Tibial artery (tissue), 4 donors: ENCODE results near the gene PPA1.
"Not testable (repeated sequence)": the region's sequence is repeated elsewhere in the genome, so short reads cannot be mapped to it uniquely, and the experiment has no call there.

Experiments used
- DNase-seq, 2 donors: peaks; one replicate each; pipeline ENCODE4 v3.0.0-alpha.2; 2019
- H3K27ac ChIP-seq, 2 donors: fragments of 200-600 bp; sonication (generic) in 1 of 2; 1 replicate in 1 of 2; 2 replicates in 1 of 2; pipeline ENCODE4 v1.5.1; 2018 to 2019; ENCODE audit warnings: mild to moderate bottlenecking in 1 of 2
- H3K27me3 ChIP-seq, 2 donors: fragments of 200-600 bp; sonication (generic) in 1 of 2; one replicate each; pipeline versions ENCODE4 v1.5.1 to v1.6.0; 2016 to 2019
- H3K36me3 ChIP-seq, 3 donors: fragments of 200-600 bp; sonication (generic) in 2 of 3; one replicate each; pipeline ENCODE4 v1.5.1; 2016 to 2019; ENCODE audit warnings: mild to moderate bottlenecking in 2 of 3
- H3K4me1 ChIP-seq, 4 donors: fragments of 200-600 bp; sonication (generic) in 2 of 4; 1 replicate in 3 of 4; 2 replicates in 1 of 4; pipeline ENCODE4 v1.5.1; 2016 to 2019
- H3K4me3 ChIP-seq, 2 donors: fragments of 200-600 bp; sonication (generic) in 1 of 2; 1 replicate in 1 of 2; 2 replicates in 1 of 2; pipeline ENCODE4 v1.5.1; 2018 to 2019; ENCODE audit warnings: mild to moderate bottlenecking in 2 of 2
- H3K9me3 ChIP-seq, 3 donors: fragments of 200-600 bp; sonication (generic) in 1 of 3; one replicate each; pipeline ENCODE4 v1.5.1; 2016 to 2019
- intact Hi-C: fragments of 100-400 bp; cut with DNase I; formaldehyde crosslinking; loops from one replicate; pipeline ENCODE4 v1.15.0; 2023; ENCODE audit warnings: low total_unique reads
- TF ChIP-seq, protein P1 (sequence below), 2 experiments: fragments of 200-600 bp in 1 of 2; fragments of 450-650 bp in 1 of 2; IDR thresholded peaks; one replicate each; pipeline ENCODE4 v1.5.1; 2017 to 2019; ENCODE audit warnings: antibody characterized with exemption in 2 of 2, mild to moderate bottlenecking in 1 of 2, moderate library complexity in 1 of 2

The PPA1 gene

DNA sequence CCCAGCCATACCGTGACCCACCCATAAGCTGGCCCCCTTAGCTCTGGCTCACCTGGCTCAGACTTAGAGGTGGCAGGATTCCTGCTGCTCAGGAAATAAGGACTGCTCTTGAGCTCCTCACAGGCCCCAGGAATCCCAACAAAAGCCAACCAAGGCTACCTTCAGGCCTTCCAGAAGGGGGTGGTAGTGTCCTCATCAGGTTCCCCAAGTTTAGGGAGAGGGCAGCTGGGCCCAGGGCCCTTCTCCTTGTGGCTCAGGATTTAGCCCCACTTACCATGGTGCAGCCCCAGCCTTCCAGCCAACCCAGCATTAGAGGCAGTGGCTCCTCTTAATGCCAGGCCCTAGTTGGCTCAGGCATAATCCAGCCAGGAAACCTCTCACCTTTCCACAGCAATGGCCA lies 27.0 kb upstream of the PPA1 start:
- intact Hi-C loops: no loop called here
- H3K4me3 ChIP-seq: no peak overlapping the region
- peaks cover 0 to 29% of the 10 kb centered on the region in 2 donors for H3K27me3 ChIP-seq
- DNase-seq: no peak
- H3K9me3 ChIP-seq: no peaks in the 10 kb centered on the region
- H3K27ac ChIP-seq: no peak overlapping the region
- no peaks in the 10 kb centered on the region for H3K36me3 ChIP-seq
- H3K4me1 ChIP-seq: peaks cover 0 to 6% (median 2%) of the 10 kb centered on the region in 4 donors
- TF ChIP-seq, protein P1, sequence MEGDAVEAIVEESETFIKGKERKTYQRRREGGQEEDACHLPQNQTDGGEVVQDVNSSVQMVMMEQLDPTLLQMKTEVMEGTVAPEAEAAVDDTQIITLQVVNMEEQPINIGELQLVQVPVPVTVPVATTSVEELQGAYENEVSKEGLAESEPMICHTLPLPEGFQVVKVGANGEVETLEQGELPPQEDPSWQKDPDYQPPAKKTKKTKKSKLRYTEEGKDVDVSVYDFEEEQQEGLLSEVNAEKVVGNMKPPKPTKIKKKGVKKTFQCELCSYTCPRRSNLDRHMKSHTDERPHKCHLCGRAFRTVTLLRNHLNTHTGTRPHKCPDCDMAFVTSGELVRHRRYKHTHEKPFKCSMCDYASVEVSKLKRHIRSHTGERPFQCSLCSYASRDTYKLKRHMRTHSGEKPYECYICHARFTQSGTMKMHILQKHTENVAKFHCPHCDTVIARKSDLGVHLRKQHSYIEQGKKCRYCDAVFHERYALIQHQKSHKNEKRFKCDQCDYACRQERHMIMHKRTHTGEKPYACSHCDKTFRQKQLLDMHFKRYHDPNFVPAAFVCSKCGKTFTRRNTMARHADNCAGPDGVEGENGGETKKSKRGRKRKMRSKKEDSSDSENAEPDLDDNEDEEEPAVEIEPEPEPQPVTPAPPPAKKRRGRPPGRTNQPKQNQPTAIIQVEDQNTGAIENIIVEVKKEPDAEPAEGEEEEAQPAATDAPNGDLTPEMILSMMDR (IDR thresholded peaks at IDR 0.05): no peak

- intact Hi-C loops: no loop called here
- peaks cover 0 to 8% (median 3%) of the 10 kb centered on the region in 4 donors for H3K4me1 ChIP-seq
- no peak overlapping the region for H3K27ac ChIP-seq
- no peaks in the 10 kb centered on the region for H3K36me3 ChIP-seq
- TF ChIP-seq, protein P1 (IDR thresholded peaks at IDR 0.05): no peak
- no peaks in the 10 kb centered on the region for H3K9me3 ChIP-seq
- no peak overlapping the region for H3K4me3 ChIP-seq
- peaks cover 0 to 50% of the 10 kb centered on the region in 2 donors for H3K27me3 ChIP-seq
- DNase-seq: no peak
Measured at GRCh38 chr10:70258216-70258615, 25.0 kb upstream of the PPA1 start.

DNA sequence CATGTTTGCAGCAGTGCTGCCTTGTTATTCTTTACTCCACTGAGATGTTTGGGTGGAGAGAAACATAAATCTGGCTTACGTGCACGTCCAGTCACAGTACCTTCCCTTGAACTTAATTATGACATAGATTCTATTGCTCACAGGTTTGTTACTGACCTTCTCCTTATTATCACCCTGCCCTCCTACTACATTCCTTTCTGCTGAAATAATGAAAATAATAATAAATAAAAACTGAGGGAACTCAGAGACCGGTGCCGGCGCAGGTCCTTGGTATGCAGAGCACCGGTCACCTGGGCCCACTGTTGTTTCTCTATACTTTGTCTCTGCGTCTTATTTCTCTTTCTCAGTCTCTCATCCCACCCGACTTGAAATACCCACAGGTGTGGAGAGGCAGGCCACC lies 24.6 kb upstream of the PPA1 start:
- H3K4me1 ChIP-seq, H3K4me3 ChIP-seq, H3K36me3 ChIP-seq, H3K27ac ChIP-seq, intact Hi-C loops, DNase-seq, H3K9me3 ChIP-seq: not testable (repeated sequence)
- peaks cover 0 to 52% of the 10 kb centered on the region in 2 donors for H3K27me3 ChIP-seq

DNA sequence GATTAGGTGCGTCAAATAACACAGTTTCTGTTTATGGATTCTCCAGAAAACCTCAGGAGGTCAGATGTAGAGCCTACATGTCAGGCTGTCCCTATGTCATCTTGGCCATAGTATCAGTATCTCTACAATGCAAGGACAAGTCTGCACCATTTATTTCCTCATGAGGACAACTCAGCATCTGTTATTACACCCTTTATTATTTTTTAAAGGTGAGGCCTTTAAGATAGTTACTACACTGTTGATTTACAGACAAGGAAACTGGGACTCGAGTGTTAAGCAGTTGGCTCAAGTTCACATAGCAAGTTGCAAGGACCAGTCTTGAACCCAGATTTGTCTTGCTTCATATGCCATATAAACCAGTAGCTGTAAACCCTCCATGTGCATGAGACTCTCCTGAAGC lies 23.2 kb upstream of the PPA1 start:
- Histone ChIP-seq H3K9me3 (no peaks in the 10 kb centered on the region), H3K4me1 (peaks cover 0 to 8% (median 3%) of the 10 kb centered on the region in 4 donors), H3K27ac (no peak overlapping the region), H3K27me3 (peaks cover 0 to 56% of the 10 kb centered on the region in 2 donors), H3K4me3 (no peak overlapping the region), H3K36me3 (no peaks in the 10 kb centered on the region)
- intact Hi-C loops: no loop called here
- TF ChIP-seq, protein P1 (IDR thresholded peaks at IDR 0.05): no peak
- DNase-seq: no peak

DNA sequence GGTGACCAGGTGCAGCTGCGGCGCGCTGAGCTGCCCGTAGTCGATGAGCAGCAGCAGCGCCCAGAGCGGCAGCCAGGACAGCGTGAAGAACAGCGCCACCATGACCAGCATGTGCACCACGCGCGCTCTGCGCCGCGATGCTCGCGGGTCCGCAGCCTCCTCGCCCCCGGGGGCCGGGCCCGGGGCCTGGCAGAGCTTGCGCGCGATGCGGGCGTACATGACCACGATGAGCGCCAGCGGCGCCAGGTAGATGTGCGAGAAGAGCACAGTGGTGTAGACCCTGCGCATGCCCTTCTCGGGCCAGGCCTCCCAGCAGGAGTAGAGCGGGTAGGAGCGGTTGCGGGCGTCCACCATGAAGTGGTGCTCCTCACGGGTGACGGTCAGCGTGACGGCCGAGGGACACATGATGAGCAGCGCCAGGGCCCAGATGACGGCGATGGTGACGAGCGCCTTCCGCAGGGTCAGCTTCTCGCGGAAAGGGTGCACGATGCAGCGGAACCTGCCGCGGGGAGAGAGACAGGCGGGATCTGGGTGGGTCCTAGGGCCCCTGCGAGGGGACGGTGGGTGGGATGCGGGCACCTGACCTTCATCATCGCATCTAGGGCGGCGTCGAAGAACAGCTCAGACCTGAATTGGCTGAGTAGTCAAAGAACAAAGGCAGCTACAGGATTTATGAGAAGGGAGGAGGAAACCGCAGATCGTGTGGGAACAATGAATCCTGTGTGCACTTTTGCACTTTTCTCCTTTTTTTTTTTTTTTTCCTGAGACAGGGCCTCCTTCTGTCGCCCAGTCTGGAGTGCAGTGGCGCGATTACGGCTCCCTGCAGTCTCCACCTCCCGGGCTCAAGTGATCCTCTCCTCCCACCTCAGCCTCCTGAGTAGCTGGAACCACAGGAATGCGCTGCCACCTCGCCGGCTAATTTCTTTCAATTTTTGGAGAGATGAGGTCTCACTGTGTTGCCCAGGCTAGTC lies 22.4 kb upstream of the PPA1 start:
- peaks cover 0 to 8% (median 3%) of the 10 kb centered on the region in 4 donors for H3K4me1 ChIP-seq
- TF ChIP-seq, protein P1 (IDR thresholded peaks at IDR 0.05): no peak
- H3K36me3 ChIP-seq: no peaks in the 10 kb centered on the region
- no peaks in the 10 kb centered on the region for H3K9me3 ChIP-seq
- peaks cover 0 to 50% of the 10 kb centered on the region in 2 donors for H3K27me3 ChIP-seq
- no peak overlapping the region for H3K27ac ChIP-seq
- no peak overlapping the region for H3K4me3 ChIP-seq
- no peak for DNase-seq
- intact Hi-C loops: no loop called here

DNA sequence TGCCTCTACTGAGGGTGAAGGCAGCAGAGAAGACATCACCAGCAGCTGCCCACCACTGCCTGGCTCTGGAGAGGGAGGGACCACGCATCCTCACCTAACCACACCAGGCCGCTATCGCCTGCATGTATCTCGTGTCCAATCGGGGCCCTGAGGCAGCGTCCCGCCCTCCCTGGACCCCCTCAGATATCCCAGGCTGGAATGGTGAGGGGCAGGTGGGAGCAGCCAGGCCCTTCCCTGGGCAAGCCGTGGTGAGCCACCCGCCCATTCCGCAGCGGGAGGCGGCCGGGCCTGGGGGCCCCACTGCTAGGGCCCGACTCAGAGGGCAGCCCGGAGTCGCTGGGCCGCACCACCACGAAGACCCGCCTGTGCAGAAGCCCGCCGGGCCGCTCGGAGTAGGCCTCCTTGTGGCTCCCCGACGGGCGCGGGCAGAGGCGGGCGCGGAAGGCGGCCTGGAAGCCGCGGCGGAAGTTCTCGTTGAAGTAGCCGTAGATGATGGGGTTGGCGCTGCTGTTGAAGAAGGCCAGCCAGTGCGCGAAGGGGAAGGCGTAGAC lies 21.6 kb upstream of the PPA1 start:
- DNase-seq: no peak
- no peak overlapping the region for H3K4me3 ChIP-seq
- H3K27ac ChIP-seq: no peak overlapping the region
- peaks cover 0 to 44% of the 10 kb centered on the region in 2 donors for H3K27me3 ChIP-seq
- intact Hi-C loops: no loop called here
- H3K36me3 ChIP-seq: no peaks in the 10 kb centered on the region
- no peaks in the 10 kb centered on the region for H3K9me3 ChIP-seq
- peaks cover 0 to 8% (median 3%) of the 10 kb centered on the region in 4 donors for H3K4me1 ChIP-seq
- TF ChIP-seq, protein P1 (IDR thresholded peaks at IDR 0.05): no peak
